HG02981 (cell line): ENCODE measurements around the gene KDM2B.

ENCODE experiments used
- ATAC-seq: cut with Tn5 transposase; IDR thresholded peaks from one replicate; pipeline ENCODE4 v1.9.1; 2021; ENCODE audit warnings: mild to moderate bottlenecking, moderate library complexity; ENCODE audit not compliant: unreplicated experiment

KDM2B gene

GRCh38 chr12:121568518-121568917 is 12.3 kb downstream of the KDM2B start:
- no peak for ATAC-seq

GRCh38 chr12:121565076-121565475 is 15.7 kb downstream of the KDM2B start:
- ATAC-seq: no peak

- ATAC-seq: no peak
These were observed 18.3 kb downstream of the KDM2B start for GRCh38 chr12:121562488-121562887.

- ATAC-seq: no peak
These were observed 19.8 kb downstream of the KDM2B start for GRCh38 chr12:121561009-121561395.

- no peak for ATAC-seq
These were observed 20.3 kb downstream of the KDM2B start for GRCh38 chr12:121560392-121561008.

GRCh38 chr12:121558956-121559355 is 21.9 kb downstream of the KDM2B start:
- ATAC-seq: no peak

- ATAC-seq: no peak
These were observed 29.7 kb downstream of the KDM2B start for GRCh38 chr12:121550974-121551634.

- ATAC-seq: no peak
These were observed 31.7 kb downstream of the KDM2B start for GRCh38 chr12:121549075-121549474.

- ATAC-seq: no peak
These were observed 35.3 kb downstream of the KDM2B start for GRCh38 chr12:121545480-121545879.

GRCh38 chr12:121543786-121544185 is 37.0 kb downstream of the KDM2B start:
- ATAC-seq: no peak

- ATAC-seq: no peak
These were observed 40.9 kb downstream of the KDM2B start for GRCh38 chr12:121539908-121540307.

- ATAC-seq: no peak
These were observed 42.1 kb downstream of the KDM2B start for GRCh38 chr12:121538699-121539061.

GRCh38 chr12:121537814-121538698 is 42.8 kb downstream of the KDM2B start:
- peak; percentile 3 for ATAC-seq

- ATAC-seq: peak; percentile 62
These were observed 43.7 kb downstream of the KDM2B start for GRCh38 chr12:121536899-121537813.

- ATAC-seq: peak; percentile 47
These were observed 44.5 kb downstream of the KDM2B start for GRCh38 chr12:121536054-121536898.

- ATAC-seq: no peak
These were observed 45.4 kb downstream of the KDM2B start for GRCh38 chr12:121535150-121536053.

- ATAC-seq: no peak
These were observed 46.2 kb downstream of the KDM2B start for GRCh38 chr12:121534495-121535148.

GRCh38 chr12:121533394-121534090 is 47.3 kb downstream of the KDM2B start:
- no peak for ATAC-seq
